Endothelial cell of umbilical vein (primary cell): ENCODE results near the gene SNX3. TPM values are rescaled to one million over a fixed set of nuclear protein-coding genes. Genes with fewer than 3 reads are reported as not detected.

Experiments
- BruUV-seq: library from RNA; stranded (reverse); fragments of 400-500 nt; replicated peaks from 2 replicates; lab custom pipeline; 2021; lab: Mats Ljungman, UMichigan
- CTCF ChIA-PET: fragments of 300-600, 350-600 bp; sonication (Branson Sonifier 250); formaldehyde crosslinking; loops from one replicate; lab custom pipeline; 2021; ENCODE audit warnings: antibody characterized with exemption, inconsistent platforms; lab: Charles Lee
- POLR2A ChIA-PET: fragments of 300-600, 350-600 bp; sonication (Branson Sonifier 250); formaldehyde crosslinking; loops from one replicate; lab custom pipeline; 2021; ENCODE audit warnings: antibody characterized with exemption, inconsistent platforms; lab: Charles Lee
- DNase-seq: peaks from one replicate; pipeline ENCODE4 v3.0.0-alpha.2; 2011; ENCODE audit warnings: low read depth, low spot score
- FAIRE-seq: peaks from 2 replicates; lab custom pipeline; 2011; peaks lifted over from hg19 to GRCh38; lab: Jason Lieb, UNC
- H2AFZ ChIP-seq: 2 replicates; pipeline ENCODE4 v1.6.0; 2012; ENCODE audit warnings: low read depth, low read length, control low read depth, inconsistent platforms
- H3K27ac ChIP-seq: 2 replicates; pipeline ENCODE4 v1.5.1; 2011; ENCODE audit warnings: low read depth, mild to moderate bottlenecking, control low read depth, low read length, moderate library complexity; ENCODE audit not compliant: insufficient read depth
- H3K27me3 ChIP-seq, 2 experiments: 2 replicates each; pipeline versions ENCODE4 v1.6.0 to v1.6.1; 2011; ENCODE audit warnings: low read length in 2 of 2, mixed read lengths in 1 of 2; ENCODE audit not compliant: control insufficient read depth in 2 of 2, insufficient read depth in 2 of 2
- H3K36me3 ChIP-seq, 2 experiments: 2 replicates in 1 of 2; 3 replicates in 1 of 2; pipeline ENCODE4 v1.5.1; 2011; ENCODE audit warnings: low read length in 2 of 2, mild to moderate bottlenecking in 1 of 2, moderate library complexity in 1 of 2; ENCODE audit not compliant: control insufficient read depth in 2 of 2, insufficient read depth in 2 of 2; ENCODE audit errors: extremely low read depth in 1 of 2
- H3K4me1 ChIP-seq: 3 replicates; pipeline ENCODE4 v1.5.1; 2011; ENCODE audit warnings: mild to moderate bottlenecking, low read length; ENCODE audit not compliant: control insufficient read depth, insufficient read depth; ENCODE audit errors: extremely low read depth
- H3K4me2 ChIP-seq: 2 replicates; pipeline ENCODE4 v1.6.1; 2011; ENCODE audit warnings: low read length, control low read depth, mixed read lengths; ENCODE audit not compliant: insufficient read depth
- H3K4me3 ChIP-seq, 3 experiments: fragments of 200-600 bp in 1 of 3; sonication (generic), shearing (Covaris generic) in 1 of 3; replicated peaks in 1 of 3; 2 replicates each; pipeline ENCODE4 v1.5.1; 2011 to 2016; ENCODE audit warnings: control low read depth in 3 of 3, low read length in 3 of 3, mild to moderate bottlenecking in 2 of 3, inconsistent platforms in 1 of 3, low read depth in 1 of 3, moderate library complexity in 1 of 3; ENCODE audit not compliant: insufficient read depth in 1 of 3
- H3K79me2 ChIP-seq: 2 replicates; pipeline ENCODE4 v1.6.0; 2012; ENCODE audit warnings: low read length, inconsistent platforms; ENCODE audit not compliant: control insufficient read depth, insufficient read depth
- H3K9ac ChIP-seq: replicated peaks from 2 replicates; pipeline ENCODE3; 2011; ENCODE audit warnings: low read length, control low read depth; ENCODE audit not compliant: insufficient read depth; ENCODE audit errors: extremely low read depth
- H3K9me1 ChIP-seq: replicated peaks from 3 replicates; pipeline ENCODE4 v1.6.0; 2011; ENCODE audit warnings: mild to moderate bottlenecking, low read length; ENCODE audit not compliant: control insufficient read depth, insufficient read depth; ENCODE audit errors: extremely low read depth
- H3K9me3 ChIP-seq: replicated peaks from 2 replicates; pipeline ENCODE4 v1.5.1; 2012; ENCODE audit warnings: low read length, inconsistent platforms; ENCODE audit not compliant: control insufficient read depth, insufficient read depth
- H4K20me1 ChIP-seq: replicated peaks from 2 replicates; pipeline ENCODE3; 2011; ENCODE audit warnings: mild to moderate bottlenecking, low read length; ENCODE audit not compliant: control insufficient read depth, insufficient read depth; ENCODE audit errors: extremely low read depth
- CTCF ChIP-seq, 2 donors: IDR thresholded peaks; 1 replicate in 1 of 2; 2 replicates in 1 of 2; pipeline ENCODE4 v1.5.1; 2011; ENCODE audit warnings: low read length in 2 of 2, mild to moderate bottlenecking in 2 of 2, moderate library complexity in 2 of 2, control low read depth in 1 of 2, inconsistent platforms in 1 of 2, low read depth in 1 of 2; ENCODE audit not compliant: insufficient read depth in 1 of 2; ENCODE audit errors: extremely low read depth in 1 of 2
- EZH2 ChIP-seq: IDR thresholded peaks from 2 replicates; pipeline ENCODE4 v1.6.1; 2012; ENCODE audit warnings: borderline replicate concordance, low read depth, mild to moderate bottlenecking, moderate library complexity, low read length, inconsistent platforms; ENCODE audit not compliant: severe bottlenecking
- FOS ChIP-seq: IDR thresholded peaks from 2 replicates; pipeline ENCODE4 v1.6.1; 2011; ENCODE audit warnings: mild to moderate bottlenecking, low read length, moderate library complexity, borderline replicate concordance; ENCODE audit not compliant: insufficient read depth
- GATA2 ChIP-seq: IDR thresholded peaks from 2 replicates; pipeline ENCODE4 v1.7.0; 2011; ENCODE audit warnings: low read depth, mild to moderate bottlenecking, moderate library complexity, mixed read lengths, low read length; ENCODE audit not compliant: insufficient read length, insufficient read depth
- JUN ChIP-seq: IDR thresholded peaks from 2 replicates; pipeline ENCODE4 v1.6.1; 2011; ENCODE audit warnings: borderline replicate concordance, low read depth; ENCODE audit not compliant: insufficient read length, insufficient read depth
- MAX ChIP-seq: IDR thresholded peaks from 2 replicates; pipeline ENCODE4 v1.6.1; 2011; ENCODE audit not compliant: insufficient read depth, insufficient read length
- MYC ChIP-seq: IDR thresholded peaks from one replicate; pipeline ENCODE4 v1.6.1; 2011; ENCODE audit warnings: mild to moderate bottlenecking, low read depth, low read length
- POLR2A ChIP-seq: IDR thresholded peaks from 2 replicates; pipeline ENCODE4 v1.6.1; 2012; ENCODE audit warnings: low read depth, mild to moderate bottlenecking, control low read depth, low read length
- POLR2AphosphoS5 ChIP-seq: IDR thresholded peaks from 2 replicates; pipeline ENCODE4 v1.6.1; 2012; ENCODE audit warnings: low read depth, mild to moderate bottlenecking, control low read depth, low read length, moderate library complexity; ENCODE audit not compliant: insufficient read depth
- dilution Hi-C: fragments of 300-500 bp; cut with MboI; formaldehyde crosslinking; loops from one replicate; pipeline ENCODE4 v1.15.0; 2019; ENCODE audit warnings: low sequenced_read_pairs; ENCODE audit not compliant: extremely low pct_ligation_motif_present
- intact Hi-C: fragments of 100-400 bp; cut with micrococcal nuclease; formaldehyde crosslinking; loops from one replicate; pipeline ENCODE4 v1.10.0; 2022
- polyA plus RNA-seq, 4 experiments: library from polyadenylated mRNA; depleted of rRNA in 3 of 4; stranded (reverse) in 3 of 4; unstranded in 1 of 4; fragments of >200 nt; gene quantifications; 2 replicates each; pipeline versions ENCODE4 v1.2.1 to v1.2.3, GENCODE V29; 2011 to 2012; ENCODE audit warnings: missing spikeins in 1 of 4
- total RNA-seq: library from RNA; stranded (reverse); gene quantifications from 2 replicates; pipeline ENCODE4 v1.2.3, GENCODE V29; 2021

The SNX3 gene
- total and polyA plus RNA-seq, 2 donors (not counting 3 experiments of a cell fraction or from before 2014, with no cell fraction given), result 155 to 281 TPM

- Histone ChIP-seq H3K4me3 (no peak overlapping the region), H3K79me2 (no peaks in the 10 kb centered on the region), H3K9me3 (no peaks in the 10 kb centered on the region), H3K9me1 (no peaks in the 10 kb centered on the region), H2AFZ (no peak overlapping the region), H3K4me2 (no peak overlapping the region), H3K36me3 (no peaks in the 10 kb centered on the region), H4K20me1 (no peaks in the 10 kb centered on the region), H3K4me1 (no peaks in the 10 kb centered on the region), H3K27me3 (no peaks in the 10 kb centered on the region), H3K27ac (no peak overlapping the region), H3K9ac (no peak overlapping the region)
- DNase-seq (no peak), FAIRE-seq (no peak)
- POLR2A ChIA-PET, result no interaction called here
- dilution Hi-C loops (no loop called here), intact Hi-C loops (no loop called here)
- CTCF ChIA-PET, result no interaction called here
- BruUV-seq, result no TSS peak
- TF ChIP-seq GATA2 (no peak), MYC (no peak), POLR2AphosphoS5 (no peak), MAX (no peak), CTCF (IDR thresholded peaks at IDR 0.05; ENCODE audit: extremely low read depth in 1 of 2, insufficient read depth in 1 of 2, low read depth in 1 of 2, low read length in 2 of 2) (no peak), JUN (no peak), FOS (no peak), POLR2A (no peak), EZH2 (no peak)
These were observed 16.5 kb upstream of the SNX3 start for GRCh38 chr6:108277295-108277694.
